KMS-11 (cell line): ENCODE results near the gene STK11IP.

Experiments
- H2AFZ ChIP-seq: fragments of 200-600 bp; sonication (generic); 2 replicates; pipeline ENCODE4 v1.6.1; 2016; ENCODE audit warnings: antibody characterized with exemption, mixed run types, low read depth
- H3K27ac ChIP-seq: fragments of 200-600 bp; sonication (generic); 2 replicates; pipeline ENCODE4 v1.6.1; 2016; ENCODE audit warnings: mild to moderate bottlenecking, mixed run types
- H3K27me3 ChIP-seq: fragments of 200-600 bp; sonication (generic); 2 replicates; pipeline ENCODE4 v1.6.1; 2017; ENCODE audit warnings: mild to moderate bottlenecking, low read depth, mixed run types, moderate library complexity; ENCODE audit not compliant: insufficient read depth
- H3K36me3 ChIP-seq: fragments of 200-600 bp; sonication (generic); 2 replicates; pipeline ENCODE4 v1.6.1; 2017; ENCODE audit warnings: mild to moderate bottlenecking, mixed run types; ENCODE audit not compliant: insufficient read depth
- H3K4me1 ChIP-seq: fragments of 200-600 bp; sonication (generic); 2 replicates; pipeline ENCODE4 v1.6.1; 2016; ENCODE audit warnings: mild to moderate bottlenecking, low read depth, mixed run types; ENCODE audit not compliant: poor library complexity, severe bottlenecking
- H3K4me2 ChIP-seq: fragments of 200-600 bp; sonication (generic); 2 replicates; pipeline ENCODE4 v1.7.0; 2016; ENCODE audit warnings: mild to moderate bottlenecking, mixed run types
- H3K4me3 ChIP-seq: fragments of 200-600 bp; sonication (generic); IDR thresholded peaks from 2 replicates; pipeline ENCODE4 v1.6.1; 2017; ENCODE audit warnings: low read depth, low read length, mixed read lengths; ENCODE audit not compliant: insufficient read depth
- H3K79me2 ChIP-seq: fragments of 200-600 bp; sonication (generic); 2 replicates; pipeline ENCODE4 v1.6.1; 2016; ENCODE audit warnings: low read depth, mixed run types; ENCODE audit not compliant: insufficient read depth
- H3K9ac ChIP-seq: fragments of 200-600 bp; sonication (generic); 2 replicates; pipeline ENCODE4 v1.6.1; 2016; ENCODE audit warnings: mild to moderate bottlenecking, mixed run types
- H4K20me1 ChIP-seq: fragments of 200-600 bp; sonication (generic); 2 replicates; pipeline ENCODE4 v1.6.1; 2016; ENCODE audit warnings: mild to moderate bottlenecking, mixed run types; ENCODE audit not compliant: insufficient read depth
- TF ChIP-seq, protein P1 (sequence below): fragments of 200-600 bp; sonication (generic); conservative IDR thresholded peaks from 2 replicates; pipeline ENCODE4 v1.6.1; 2017; ENCODE audit warnings: low read depth, mild to moderate bottlenecking, antibody characterized with exemption, low read length, moderate library complexity, mixed read lengths

Gene STK11IP

DNA sequence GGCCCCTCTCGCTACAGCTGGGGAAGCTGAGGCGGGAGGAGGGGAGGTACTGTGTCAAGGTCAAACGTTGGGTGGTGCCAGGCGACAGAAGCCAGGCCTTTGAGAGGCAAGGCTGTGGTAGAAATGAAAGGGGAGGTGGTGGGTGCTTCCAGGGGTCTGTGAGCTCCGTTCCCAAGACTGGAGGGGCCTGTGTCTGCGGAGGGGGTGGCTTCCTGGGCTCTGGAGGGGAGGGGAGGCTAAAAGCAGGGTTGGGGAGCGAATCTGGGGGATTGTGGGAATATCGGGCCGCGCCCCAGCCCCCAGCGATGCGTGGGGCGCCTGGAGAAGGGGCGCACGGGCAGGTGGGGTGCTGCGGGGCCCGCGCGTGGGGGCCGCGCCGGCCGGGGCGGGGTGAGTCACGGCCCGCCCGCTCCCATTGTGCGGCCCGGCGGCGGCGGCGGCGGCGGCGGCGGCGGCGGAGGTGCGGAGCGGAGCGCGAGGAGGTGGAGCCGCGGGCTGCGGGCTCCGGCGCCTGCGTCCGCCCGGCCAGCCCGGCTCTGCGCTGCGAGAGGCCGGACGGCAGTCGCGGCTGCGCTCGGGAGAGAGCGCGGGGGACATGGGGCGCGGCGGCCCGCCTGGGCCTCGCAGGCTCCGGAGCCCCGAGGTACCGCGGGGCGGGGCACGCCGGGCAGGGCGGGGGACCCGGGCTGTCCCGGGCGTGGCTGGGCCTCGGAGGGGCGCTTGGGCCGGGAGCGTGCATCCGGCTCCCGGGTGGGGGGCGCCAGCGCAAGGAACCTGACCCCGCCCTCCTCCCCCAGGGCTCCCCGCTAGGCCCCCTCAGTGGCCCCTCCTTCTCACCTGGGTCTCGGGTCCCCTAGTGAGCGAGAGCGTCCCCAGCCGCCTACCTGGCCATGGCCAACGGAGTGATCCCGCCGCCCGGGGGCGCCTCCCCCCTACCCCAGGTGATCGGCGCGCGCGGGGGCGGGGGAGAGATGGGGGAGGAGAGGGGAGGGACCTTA lies 29.7 kb downstream of the STK11IP start, which contains the start of gene SLC4A3:
SLC4A3 (plus strand) TSS at position 528 of the 998 bp plus-strand sequence; CDS start at position 891, 363 bp downstream.
- H3K4me2 ChIP-seq: peak within 1 kb of the TSS; percentile 29; the same call in 1 of the 2 replicates
- no peak within 1 kb of the TSS for H2AFZ ChIP-seq

DNA sequence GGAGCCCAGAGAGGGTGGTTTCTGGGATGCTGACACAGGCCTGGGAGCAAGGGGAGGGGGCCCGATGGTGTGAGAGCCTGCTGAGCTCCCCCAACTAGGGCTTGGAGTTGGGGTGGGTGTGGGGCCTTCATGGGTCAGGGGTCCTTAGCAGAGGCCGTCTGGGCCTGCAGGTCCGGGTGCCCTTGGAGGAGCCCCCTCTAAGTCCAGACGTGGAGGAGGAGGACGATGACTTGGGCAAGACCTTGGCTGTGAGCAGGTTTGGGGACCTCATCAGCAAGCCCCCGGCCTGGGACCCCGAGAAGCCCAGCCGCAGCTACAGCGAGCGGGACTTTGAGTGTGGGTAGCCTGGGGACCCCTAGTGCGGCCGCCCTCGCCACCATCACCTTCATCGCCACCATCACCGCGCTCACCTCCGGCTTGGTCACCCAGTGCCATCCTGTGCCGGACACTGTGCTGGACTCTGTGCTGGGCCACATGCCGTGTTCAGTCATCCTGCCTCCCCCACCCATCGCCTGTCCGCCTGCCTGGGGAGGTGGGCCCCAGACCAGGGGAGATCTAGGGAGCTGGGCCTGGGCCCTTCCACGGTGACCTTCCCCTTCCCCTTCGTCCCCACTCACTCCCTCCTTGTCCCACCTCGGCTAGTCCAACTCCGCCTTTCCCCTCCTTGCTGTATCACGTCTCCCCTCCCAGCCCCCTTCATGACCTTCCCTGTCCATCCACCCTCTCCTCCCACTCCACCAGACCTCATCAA lies 30.8 kb downstream of the STK11IP start:
- Histone ChIP-seq H3K27me3 (peaks cover 15% of the 10 kb centered on the region; the same call in 1 of the 2 replicates), H3K4me1 (no peaks in the 10 kb centered on the region), H3K4me3 (no peak overlapping the region), H3K9ac (no peak overlapping the region), H3K27ac (no peak overlapping the region), H2AFZ (no peak overlapping the region), H3K36me3 (no peaks in the 10 kb centered on the region), H3K4me2 (no peak overlapping the region), H4K20me1 (no peaks in the 10 kb centered on the region), H3K79me2 (no peaks in the 10 kb centered on the region)
- TF ChIP-seq, protein P1, sequence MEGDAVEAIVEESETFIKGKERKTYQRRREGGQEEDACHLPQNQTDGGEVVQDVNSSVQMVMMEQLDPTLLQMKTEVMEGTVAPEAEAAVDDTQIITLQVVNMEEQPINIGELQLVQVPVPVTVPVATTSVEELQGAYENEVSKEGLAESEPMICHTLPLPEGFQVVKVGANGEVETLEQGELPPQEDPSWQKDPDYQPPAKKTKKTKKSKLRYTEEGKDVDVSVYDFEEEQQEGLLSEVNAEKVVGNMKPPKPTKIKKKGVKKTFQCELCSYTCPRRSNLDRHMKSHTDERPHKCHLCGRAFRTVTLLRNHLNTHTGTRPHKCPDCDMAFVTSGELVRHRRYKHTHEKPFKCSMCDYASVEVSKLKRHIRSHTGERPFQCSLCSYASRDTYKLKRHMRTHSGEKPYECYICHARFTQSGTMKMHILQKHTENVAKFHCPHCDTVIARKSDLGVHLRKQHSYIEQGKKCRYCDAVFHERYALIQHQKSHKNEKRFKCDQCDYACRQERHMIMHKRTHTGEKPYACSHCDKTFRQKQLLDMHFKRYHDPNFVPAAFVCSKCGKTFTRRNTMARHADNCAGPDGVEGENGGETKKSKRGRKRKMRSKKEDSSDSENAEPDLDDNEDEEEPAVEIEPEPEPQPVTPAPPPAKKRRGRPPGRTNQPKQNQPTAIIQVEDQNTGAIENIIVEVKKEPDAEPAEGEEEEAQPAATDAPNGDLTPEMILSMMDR: no peak

More for the DNA sequence above, 29.7 kb downstream of the STK11IP start, which contains the start of gene SLC4A3:
- Histone ChIP-seq H3K79me2 (no peaks in the 10 kb centered on the region), H3K4me1 (no peaks in the 10 kb centered on the region), H3K36me3 (no peaks in the 10 kb centered on the region), H3K9ac (no peak within 1 kb of the TSS), H4K20me1 (no peaks in the 10 kb centered on the region), H3K27ac (no peak within 1 kb of the TSS), H3K4me3 (no peak within 1 kb of the TSS), H3K27me3 (peaks cover 13% of the 10 kb centered on the region; the same call in 1 of the 2 replicates)
- TF ChIP-seq, protein P1: no peak

DNA sequence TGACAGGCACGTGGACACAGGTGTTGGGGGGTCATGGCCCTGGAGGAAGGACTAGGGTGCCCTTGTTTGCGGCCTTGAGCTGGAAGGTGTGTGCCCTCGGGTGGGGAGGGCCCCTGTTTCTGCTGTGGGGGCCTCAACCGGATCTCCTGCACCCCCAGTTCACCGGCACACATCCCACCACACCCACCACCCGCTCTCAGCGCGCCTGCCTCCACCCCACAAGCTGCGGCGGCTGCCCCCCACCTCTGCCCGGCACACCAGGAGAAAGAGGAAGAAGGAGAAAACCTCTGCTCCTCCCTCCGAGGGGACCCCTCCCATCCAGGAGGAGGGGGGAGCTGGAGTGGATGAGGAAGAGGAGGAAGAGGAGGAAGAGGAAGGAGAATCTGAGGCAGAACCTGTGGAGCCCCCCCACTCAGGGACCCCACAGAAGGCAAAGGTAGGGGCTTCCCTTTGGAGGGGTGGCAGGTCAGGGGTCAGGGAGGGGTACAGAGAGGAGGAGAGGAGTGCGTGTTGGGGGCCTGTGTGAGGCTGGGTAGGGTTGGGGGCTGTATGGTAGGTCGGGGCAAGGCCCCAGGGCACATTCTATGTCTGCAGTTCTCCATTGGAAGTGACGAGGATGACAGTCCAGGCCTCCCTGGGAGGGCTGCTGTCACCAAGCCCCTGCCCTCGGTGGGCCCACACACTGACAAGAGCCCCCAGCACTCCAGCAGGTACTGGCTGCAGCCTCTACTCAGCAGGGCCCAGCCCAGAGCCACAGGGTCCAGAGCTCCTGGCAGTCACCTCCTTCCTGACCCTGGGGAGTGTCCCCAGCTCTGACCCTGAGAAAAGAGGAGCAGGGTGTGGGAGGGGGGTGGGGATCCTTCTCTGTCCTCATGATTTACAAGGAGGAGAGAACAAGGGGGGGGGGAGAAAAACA lies 31.6 kb downstream of the STK11IP start:
- Histone ChIP-seq H3K79me2 (no peaks in the 10 kb centered on the region), H3K4me3 (no peak overlapping the region), H3K9ac (no peak overlapping the region), H2AFZ (no peak overlapping the region), H3K36me3 (no peaks in the 10 kb centered on the region), H3K4me1 (no peaks in the 10 kb centered on the region), H4K20me1 (no peaks in the 10 kb centered on the region), H3K27me3 (peaks cover 20% of the 10 kb centered on the region; the same call in 1 of the 2 replicates), H3K4me2 (no peak overlapping the region), H3K27ac (no peak overlapping the region)
- TF ChIP-seq, protein P1: no peak
